GM18951 (cell line): Measurements from ENCODE around the gene MGAT5B.
"Not testable (repeated sequence)": the region's sequence is repeated elsewhere in the genome, so short reads cannot be mapped to it uniquely, and the experiment has no call there.

ENCODE experiments used
- POLR2A ChIP-seq: IDR thresholded peaks from 4 replicates; pipeline ENCODE4 v1.6.1; 2011; ENCODE audit warnings: mild to moderate bottlenecking; ENCODE audit not compliant: insufficient read length, insufficient read depth; ENCODE audit errors: extremely low read depth
- in situ Hi-C: fragments of 300-500 bp; cut with MboI; formaldehyde crosslinking; loops from one replicate; pipeline ENCODE4 v1.12.0; 2022; ENCODE audit warnings: low sequenced_read_pairs, mixed read lengths, inconsistent platforms; ENCODE audit not compliant: unreplicated experiment

MGAT5B gene

DNA sequence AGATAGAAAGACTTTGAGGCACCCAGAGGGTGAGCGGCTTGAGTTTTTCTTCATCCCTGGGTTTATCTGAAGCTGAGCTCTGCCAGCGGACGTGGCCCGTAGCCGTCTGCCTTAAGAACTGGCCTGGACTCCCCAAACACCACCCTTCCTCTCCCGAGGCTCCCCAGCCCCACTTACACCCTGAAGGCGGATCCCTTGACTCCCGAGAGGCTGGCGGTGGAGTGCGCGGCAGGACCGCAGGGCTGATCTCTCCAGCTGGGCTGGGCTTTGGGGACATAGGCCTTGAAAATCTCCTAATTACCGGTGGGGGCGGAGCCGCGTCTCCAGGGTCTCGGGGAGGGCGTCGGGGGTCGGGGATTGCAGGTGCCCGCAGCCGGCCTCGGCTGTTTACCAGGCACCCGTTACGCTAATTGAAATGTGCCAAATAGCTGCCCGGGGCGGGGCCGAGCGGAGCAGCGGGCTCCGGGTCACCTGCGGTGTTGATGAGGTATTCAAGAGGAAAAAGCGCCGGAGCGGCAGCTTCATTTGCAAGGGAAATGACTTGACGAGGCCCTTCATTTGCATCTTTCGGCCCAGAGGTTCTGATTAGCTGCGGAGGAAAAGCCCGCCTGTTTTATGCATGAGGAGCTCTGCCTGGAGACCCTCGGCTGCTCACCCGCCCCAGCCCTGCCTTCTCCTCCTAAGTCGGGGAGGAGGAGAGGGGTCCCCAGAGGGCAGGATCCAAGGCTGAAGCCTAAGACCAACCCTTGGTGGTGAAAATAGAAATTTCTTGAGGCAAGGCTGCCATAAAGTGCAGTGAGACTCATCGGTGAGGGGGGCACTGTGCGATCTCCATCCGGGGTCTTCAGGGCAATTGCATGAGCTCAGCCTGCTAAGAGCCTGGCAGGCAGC lies 100.7 kb downstream of the MGAT5B start:
- in situ Hi-C loops, result no loop called here
- no peak for TF ChIP-seq POLR2A

GRCh38 chr17:76969598-76970172 lies 101.5 kb downstream of the MGAT5B start:
- TF ChIP-seq POLR2A, result no peak
- in situ Hi-C loops, result no loop called here

GRCh38 chr17:76970228-76970627 lies 102.0 kb downstream of the MGAT5B start:
- in situ Hi-C loops, result not testable (repeated sequence)

GRCh38 chr17:76972046-76972641 lies 103.9 kb downstream of the MGAT5B start:
- TF ChIP-seq POLR2A, result no peak
- in situ Hi-C loops, result no loop called here

GRCh38 chr17:76973040-76973439 lies 104.8 kb downstream of the MGAT5B start:
- in situ Hi-C loops, result no loop called here

DNA sequence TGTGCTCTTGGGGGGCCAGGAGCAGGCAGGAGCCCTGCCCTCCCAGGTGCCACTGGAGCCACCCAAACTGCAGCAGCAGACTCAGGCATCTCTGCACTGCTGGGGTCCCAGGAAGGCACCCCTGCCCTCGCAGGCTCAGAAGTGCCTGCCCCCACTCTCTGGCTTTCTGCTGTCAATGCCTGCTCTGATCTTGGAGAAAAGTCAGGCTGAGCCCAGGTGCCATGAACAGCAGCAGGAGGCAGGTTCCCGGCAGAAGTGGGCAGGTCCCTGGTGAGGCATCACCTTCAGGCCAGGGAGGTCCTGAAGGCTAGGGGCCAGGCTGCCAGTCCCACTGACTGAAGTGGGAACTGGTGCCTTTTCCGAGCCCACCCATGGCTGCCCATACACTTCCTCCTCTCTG lies 106.5 kb downstream of the MGAT5B start:
- in situ Hi-C loops, result no loop called here
- TF ChIP-seq POLR2A, result no peak

More at GRCh38 chr17:76973040-76973439, 104.8 kb downstream of the MGAT5B start:
- TF ChIP-seq POLR2A, result no peak

- in situ Hi-C loops, result not testable (repeated sequence)
Measured at GRCh38 chr17:76978050-76978449, 109.8 kb downstream of the MGAT5B start.

GRCh38 chr17:76981545-76982295 lies 113.5 kb downstream of the MGAT5B start:
- no peak for TF ChIP-seq POLR2A
- in situ Hi-C loops, result no loop called here

GRCh38 chr17:76982408-76983074 lies 114.3 kb downstream of the MGAT5B start:
- TF ChIP-seq POLR2A, result no peak
- in situ Hi-C loops, result no loop called here

DNA sequence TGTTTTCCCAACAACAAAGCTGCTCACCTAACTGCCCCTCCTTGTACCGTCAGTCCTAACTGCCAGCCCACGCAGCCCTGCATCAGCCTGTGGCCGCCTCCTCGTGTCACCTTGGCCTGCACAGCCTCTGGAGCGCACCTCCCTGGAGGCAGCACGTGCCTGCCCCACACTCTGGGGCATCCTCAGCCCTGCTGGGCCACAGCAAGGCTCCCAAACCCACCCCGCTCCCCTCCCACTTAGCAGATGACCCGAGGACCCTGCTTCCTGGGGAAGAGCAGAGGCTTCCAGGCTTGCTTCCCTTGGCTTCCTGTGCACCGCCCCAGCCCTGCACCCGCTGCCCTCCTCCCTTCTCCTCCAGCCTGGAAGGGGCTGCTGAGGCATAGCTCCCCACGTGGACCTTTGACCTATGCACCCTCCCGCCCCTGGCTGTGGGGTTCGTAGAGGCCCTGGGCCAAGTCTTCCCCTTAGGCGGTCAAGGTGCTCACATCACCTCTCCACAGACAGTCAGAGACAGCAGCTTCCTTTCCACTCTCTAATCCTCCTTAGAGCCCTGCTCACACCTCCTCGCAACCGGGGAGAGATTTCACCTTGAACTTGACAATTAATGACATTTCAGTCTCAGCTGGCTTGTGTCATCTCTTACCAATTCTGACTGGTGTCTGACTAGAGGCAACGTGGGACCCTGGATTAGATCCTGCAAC lies 115.0 kb downstream of the MGAT5B start:
- in situ Hi-C loops, result no loop called here
- no peak for TF ChIP-seq POLR2A

- in situ Hi-C loops, result no loop called here
- no peak for TF ChIP-seq POLR2A
Measured at GRCh38 chr17:76986365-76986764, 118.2 kb downstream of the MGAT5B start.

- in situ Hi-C loops, result no loop called here
- TF ChIP-seq POLR2A, result no peak
Measured at GRCh38 chr17:76987486-76988093, 119.4 kb downstream of the MGAT5B start.
